NCI-H128 (cell line): Measurements from ENCODE around the gene MND1.

Experiments used
- DNase-seq: peaks from one replicate; lab custom pipeline; 2025; ENCODE audit not compliant: unreplicated experiment; lab: John Stamatoyannopoulos, UW

Gene MND1

GRCh38 chr4:153346031-153346430, 1.5 kb downstream of the MND1 start:
- no peak for DNase-seq

GRCh38 chr4:153346563-153346962, 2.1 kb downstream of the MND1 start:
- DNase-seq, result no peak

GRCh38 chr4:153347117-153347516, 2.6 kb downstream of the MND1 start:
- DNase-seq, result no peak

- DNase-seq, result no peak
Measured at GRCh38 chr4:153348006-153348405, 3.5 kb downstream of the MND1 start.

GRCh38 chr4:153349206-153349805, 4.8 kb downstream of the MND1 start:
- no peak for DNase-seq

GRCh38 chr4:153362184-153362583, 17.7 kb downstream of the MND1 start:
- DNase-seq, result no peak

- DNase-seq, result no peak
Measured at GRCh38 chr4:153364061-153364460, 19.6 kb downstream of the MND1 start.

- no peak for DNase-seq
Measured at GRCh38 chr4:153365003-153365402, 20.5 kb downstream of the MND1 start.

GRCh38 chr4:153366486-153366885, 22.0 kb downstream of the MND1 start:
- DNase-seq, result no peak

GRCh38 chr4:153367092-153367491, 22.6 kb downstream of the MND1 start:
- DNase-seq, result no peak

GRCh38 chr4:153369021-153369420, 24.5 kb downstream of the MND1 start:
- DNase-seq, result no peak

GRCh38 chr4:153371701-153372234, 27.3 kb downstream of the MND1 start:
- DNase-seq, result no peak

GRCh38 chr4:153372967-153373562, 28.6 kb downstream of the MND1 start:
- DNase-seq, result no peak

- no peak for DNase-seq
Measured at GRCh38 chr4:153374442-153374841, 30.0 kb downstream of the MND1 start.

- DNase-seq, result no peak
Measured at GRCh38 chr4:153375303-153375702, 30.8 kb downstream of the MND1 start.

- DNase-seq, result no peak
Measured at GRCh38 chr4:153383131-153383530, 38.6 kb downstream of the MND1 start.

- no peak for DNase-seq
Measured at GRCh38 chr4:153384160-153384559, 39.7 kb downstream of the MND1 start.

GRCh38 chr4:153385784-153386183, 41.3 kb downstream of the MND1 start:
- DNase-seq, result no peak

GRCh38 chr4:153387981-153388380, 43.5 kb downstream of the MND1 start:
- no peak for DNase-seq

GRCh38 chr4:153393397-153393796, 48.9 kb downstream of the MND1 start:
- no peak for DNase-seq

- no peak for DNase-seq
Measured at GRCh38 chr4:153394945-153395344, 50.5 kb downstream of the MND1 start.

GRCh38 chr4:153398713-153399112, 54.2 kb downstream of the MND1 start:
- no peak for DNase-seq

- DNase-seq, result no peak
Measured at GRCh38 chr4:153399358-153399757, 54.9 kb downstream of the MND1 start.
